ENCODE data around the gene KIN. TPM values are rescaled to one million over a fixed set of nuclear protein-coding genes. Genes with fewer than 3 reads are reported as not detected.
A peak's percentile ranks its signal among the peaks of the same experiment; 100 is the strongest.

Gene KIN
- polyA plus RNA-seq, 1 of the 3 experiments (the other 2 are of a cell fraction): 3.2 TPM

DNA sequence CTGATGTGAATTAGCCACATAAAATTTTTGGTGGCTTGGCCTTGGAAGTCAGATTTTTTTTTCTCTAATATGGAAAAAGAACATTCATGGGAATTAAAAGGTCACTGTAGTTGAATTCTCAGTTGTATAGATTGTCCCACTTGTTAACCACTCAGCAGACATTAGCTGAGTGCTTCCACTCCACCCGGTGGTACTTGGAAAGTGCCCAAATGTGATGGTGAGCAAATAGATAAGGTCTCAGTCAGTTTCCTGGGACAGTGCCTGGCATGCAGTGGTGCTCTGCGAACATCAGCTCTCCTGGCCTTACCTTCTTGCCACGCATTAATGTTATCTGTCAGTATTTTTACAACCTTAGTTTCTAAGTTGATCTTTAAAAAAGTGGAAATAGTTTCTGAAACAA, 1.6 kb upstream of the KIN start:
- POLR2A ChIA-PET: no interaction called here
- peak overlapping the region; percentile 86 for H3K4me2 ChIP-seq
- no peaks in the 10 kb centered on the region for H3K27me3 ChIP-seq (ENCODE audit: insufficient read depth)
- no peak for TF ChIP-seq ELF1 (IDR thresholded peaks at IDR 0.05)
- TF ChIP-seq GATA2 (CRISPR knock-in tag; IDR thresholded peaks at IDR 0.05): peak; percentile 79
- TF ChIP-seq, protein P1, sequence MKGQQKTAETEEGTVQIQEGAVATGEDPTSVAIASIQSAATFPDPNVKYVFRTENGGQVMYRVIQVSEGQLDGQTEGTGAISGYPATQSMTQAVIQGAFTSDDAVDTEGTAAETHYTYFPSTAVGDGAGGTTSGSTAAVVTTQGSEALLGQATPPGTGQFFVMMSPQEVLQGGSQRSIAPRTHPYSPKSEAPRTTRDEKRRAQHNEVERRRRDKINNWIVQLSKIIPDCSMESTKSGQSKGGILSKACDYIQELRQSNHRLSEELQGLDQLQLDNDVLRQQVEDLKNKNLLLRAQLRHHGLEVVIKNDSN (IDR thresholded peaks at IDR 0.05; ENCODE audit: borderline replicate concordance, low read depth): no peak
- peak; percentile 59; the same call in 1 of the 2 replicates for TF ChIP-seq NFIC (IDR thresholded peaks at IDR 0.05; ENCODE audit: borderline replicate concordance)
- TF ChIP-seq GABPA (IDR thresholded peaks at IDR 0.05; ENCODE audit: low read depth): no peak
- no peak for TF ChIP-seq SIN3A (IDR thresholded peaks at IDR 0.05; ENCODE audit: borderline replicate concordance, low read depth, low read length)
- TF ChIP-seq RCOR1 (IDR thresholded peaks at IDR 0.05; ENCODE audit: low read length): peak; percentile 32; the same call in 1 of the 2 replicates
- TF ChIP-seq CHD2 (IDR thresholded peaks at IDR 0.05; ENCODE audit: low read length, partially characterized antibody): no peak
- TF ChIP-seq RXRA (IDR thresholded peaks at IDR 0.05; ENCODE audit: borderline replicate concordance, low read depth): no peak
- peak; percentile 25; the same call in 1 of the 2 replicates for TF ChIP-seq TCF12 (IDR thresholded peaks at IDR 0.05)
- no peak for TF ChIP-seq RAD21 (IDR thresholded peaks at IDR 0.05; ENCODE audit: low read length)
- TF ChIP-seq FOXM1 (IDR thresholded peaks at IDR 0.05; ENCODE audit: low read depth): no peak
- no peak for TF ChIP-seq ZBTB33 (IDR thresholded peaks at IDR 0.05; ENCODE audit: borderline replicate concordance, low read depth)
- 18% methylated on average over 3 of the region's 3 CpGs for WGBS (ENCODE audit: low lambda C conversion rate)
- H3K4me1 ChIP-seq (ENCODE audit: control insufficient read depth in 1 of 2, insufficient read depth in 2 of 2, low read depth in 1 of 2, low read length in 1 of 2): peaks cover 14% of the 10 kb centered on the region in 2 experiments; a peak in 3 of 4 replicates
- no peak overlapping the region for H2AFZ ChIP-seq (ENCODE audit: low read depth)
- CTCF ChIA-PET: interaction anchor here (1.0 to 2.2 kb wide), 2 partner anchors 83 to 264 kb away, joined by 4 to 10 read pairs; no protein-coding TSS in a partner anchor
- peak overlapping the region; percentile 88 for H3K9ac ChIP-seq
- peak; percentile 63 for DNase-seq
- H3K36me3 ChIP-seq (replicated peaks in 1 of 2; ENCODE audit: control insufficient read depth in 1 of 2, insufficient read depth in 2 of 2, low read length in 1 of 2): peaks cover 13 to 17% of the 10 kb centered on the region in 2 experiments
- H3F3A ChIP-seq (replicated peaks; ENCODE audit: insufficient read depth): peaks cover 16% of the 10 kb centered on the region
- H3K79me2 ChIP-seq (ENCODE audit: insufficient read depth): peaks cover 100% of the 10 kb centered on the region
- peak overlapping the region; percentile 85 to 92 for H3K4me3 ChIP-seq (ENCODE audit: low read depth in 2 of 2, low read length in 1 of 2)
- H3K9me3 ChIP-seq: no peaks in the 10 kb centered on the region
- peak overlapping the region in 1 of 2 experiments; percentile 65; a peak in 1 of 4 replicates for H3K27ac ChIP-seq (ENCODE audit: low read depth in 2 of 2, low read length in 1 of 2)
- peaks cover 82% of the 10 kb centered on the region for H4K20me1 ChIP-seq (ENCODE audit: insufficient read depth)
- no peaks in the 10 kb centered on the region for H3K9me2 ChIP-seq

GRCh38 chr10:7788639-7789286, 970 bp upstream of the KIN start:
- ChIA-PET POLR2A (interaction anchor here (1.0 to 2.1 kb wide), 3 partner anchors 12 to 30 kb away, joined by 3 to 9 read pairs (median 5); partner anchors contain the start of gene TAF3), CTCF (interaction anchor here (0.9 to 2.2 kb wide), 3 partner anchors 8 to 264 kb away, joined by 3 to 10 read pairs (median 4); no protein-coding TSS in a partner anchor)
- Histone ChIP-seq H3K27ac (ENCODE audit: low read depth in 2 of 2, low read length in 1 of 2) (peak overlapping the region; percentile 65 to 77; a peak in 3 of 4 replicates), H3K36me3 (replicated peaks in 1 of 2; ENCODE audit: control insufficient read depth in 1 of 2, insufficient read depth in 2 of 2, low read length in 1 of 2) (peaks cover 7 to 15% of the 10 kb centered on the region in 2 experiments), H3K27me3 (ENCODE audit: insufficient read depth) (no peaks in the 10 kb centered on the region), H4K20me1 (ENCODE audit: insufficient read depth) (peaks cover 76% of the 10 kb centered on the region), H3K9me2 (no peaks in the 10 kb centered on the region), H3K9me3 (no peaks in the 10 kb centered on the region), H3K9ac (peak overlapping the region; percentile 88), H3K4me2 (peak overlapping the region; percentile 86), H3K4me1 (ENCODE audit: control insufficient read depth in 1 of 2, insufficient read depth in 2 of 2, low read depth in 1 of 2, low read length in 1 of 2) (peaks cover 14% of the 10 kb centered on the region in 2 experiments; a peak in 3 of 4 replicates), H3K79me2 (ENCODE audit: insufficient read depth) (peaks cover 100% of the 10 kb centered on the region), H2AFZ (ENCODE audit: low read depth) (peak overlapping the region; percentile 33; the same call in 1 of the 2 replicates), H3K4me3 (ENCODE audit: low read depth in 2 of 2, low read length in 1 of 2) (peak overlapping the region; percentile 85 to 92), H3F3A (replicated peaks; ENCODE audit: insufficient read depth) (peaks cover 9% of the 10 kb centered on the region)
- 3% methylated on average over 13 of the region's 25 CpGs for WGBS (ENCODE audit: low lambda C conversion rate)
- peak; percentile 34 for DNase-seq
- TF ChIP-seq CHD2 (IDR thresholded peaks at IDR 0.05; ENCODE audit: low read length, partially characterized antibody) (no peak), FOXJ3 (CRISPR knock-in tag; IDR thresholded peaks at IDR 0.05) (no peak), GATA2 (CRISPR knock-in tag; IDR thresholded peaks at IDR 0.05) (no peak), ZBTB33 (IDR thresholded peaks at IDR 0.05; ENCODE audit: borderline replicate concordance, low read depth) (no peak), EP300 (IDR thresholded peaks at IDR 0.05; ENCODE audit: borderline replicate concordance in 1 of 2, low read depth in 1 of 2, low read length in 1 of 2) (no peak)
- TF ChIP-seq, protein P2, sequence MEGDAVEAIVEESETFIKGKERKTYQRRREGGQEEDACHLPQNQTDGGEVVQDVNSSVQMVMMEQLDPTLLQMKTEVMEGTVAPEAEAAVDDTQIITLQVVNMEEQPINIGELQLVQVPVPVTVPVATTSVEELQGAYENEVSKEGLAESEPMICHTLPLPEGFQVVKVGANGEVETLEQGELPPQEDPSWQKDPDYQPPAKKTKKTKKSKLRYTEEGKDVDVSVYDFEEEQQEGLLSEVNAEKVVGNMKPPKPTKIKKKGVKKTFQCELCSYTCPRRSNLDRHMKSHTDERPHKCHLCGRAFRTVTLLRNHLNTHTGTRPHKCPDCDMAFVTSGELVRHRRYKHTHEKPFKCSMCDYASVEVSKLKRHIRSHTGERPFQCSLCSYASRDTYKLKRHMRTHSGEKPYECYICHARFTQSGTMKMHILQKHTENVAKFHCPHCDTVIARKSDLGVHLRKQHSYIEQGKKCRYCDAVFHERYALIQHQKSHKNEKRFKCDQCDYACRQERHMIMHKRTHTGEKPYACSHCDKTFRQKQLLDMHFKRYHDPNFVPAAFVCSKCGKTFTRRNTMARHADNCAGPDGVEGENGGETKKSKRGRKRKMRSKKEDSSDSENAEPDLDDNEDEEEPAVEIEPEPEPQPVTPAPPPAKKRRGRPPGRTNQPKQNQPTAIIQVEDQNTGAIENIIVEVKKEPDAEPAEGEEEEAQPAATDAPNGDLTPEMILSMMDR (IDR thresholded peaks at IDR 0.05): no peak
- TF ChIP-seq, protein P1 (IDR thresholded peaks at IDR 0.05; ENCODE audit: borderline replicate concordance, low read depth): no peak

Data from SK-N-SH (cell line).